NCI-H1930 (cell line): ENCODE results near the gene FAM210A.
A peak's percentile ranks its signal among the peaks of the same experiment; 100 is the strongest.
"Not testable (repeated sequence)": the region's sequence is repeated elsewhere in the genome, so short reads cannot be mapped to it uniquely, and the experiment has no call there.

Source experiments
- DNase-seq, 2 experiments: peaks; one replicate each; lab custom pipeline; 2025; lab: John Stamatoyannopoulos, UW

The FAM210A gene, protein sequence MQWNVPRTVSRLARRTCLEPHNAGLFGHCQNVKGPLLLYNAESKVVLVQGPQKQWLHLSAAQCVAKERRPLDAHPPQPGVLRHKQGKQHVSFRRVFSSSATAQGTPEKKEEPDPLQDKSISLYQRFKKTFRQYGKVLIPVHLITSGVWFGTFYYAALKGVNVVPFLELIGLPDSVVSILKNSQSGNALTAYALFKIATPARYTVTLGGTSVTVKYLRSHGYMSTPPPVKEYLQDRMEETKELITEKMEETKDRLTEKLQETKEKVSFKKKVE

DNA sequence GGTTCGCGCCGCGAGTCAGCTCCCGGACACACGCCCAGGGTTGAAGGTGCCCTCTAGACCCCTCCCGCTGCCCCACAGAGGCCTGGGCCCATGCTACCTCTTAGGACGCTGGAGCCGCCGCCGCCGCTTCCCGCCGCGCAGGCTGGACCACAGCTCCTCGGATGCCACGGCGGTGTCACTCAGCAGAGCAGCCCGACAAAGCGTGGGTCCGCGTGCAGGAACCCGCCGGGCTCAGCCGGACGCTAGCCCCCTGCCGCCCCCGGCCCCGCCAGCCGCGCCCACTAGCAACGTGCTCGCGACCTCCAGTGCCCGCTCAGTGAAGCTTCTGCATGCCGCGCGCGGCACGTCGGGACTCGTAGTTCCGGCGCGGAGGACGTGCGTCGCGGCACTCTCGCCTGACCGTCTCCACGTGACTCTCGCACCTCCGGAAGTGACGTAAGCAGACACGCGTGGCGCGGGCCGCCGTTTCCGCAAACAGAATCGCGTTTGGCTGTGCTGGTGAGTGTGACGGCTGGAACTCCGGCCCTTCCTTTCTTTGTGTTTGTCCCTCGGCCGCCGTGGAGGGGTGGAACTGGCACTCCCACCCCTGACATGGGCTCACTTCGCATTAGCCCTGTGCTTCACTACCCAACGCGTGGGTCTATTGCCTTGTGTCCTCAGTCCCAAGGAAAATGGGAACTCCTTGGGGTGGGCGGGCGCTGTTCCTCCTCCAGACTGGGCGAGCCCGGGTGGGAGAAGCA is at the start of gene FAM210A, which contains the start of gene RNMT:
Gene FAM210A, minus strand, starts transcription at position 327 of the 740 bp plus-strand sequence. CDS start 44,481 bp downstream, outside the sequence.
Gene RNMT, plus strand, starts transcription at position 442 of the 740 bp plus-strand sequence. CDS start 4,845 bp downstream, outside the sequence.
- peak; percentile 84 to 89 for DNase-seq

DNA sequence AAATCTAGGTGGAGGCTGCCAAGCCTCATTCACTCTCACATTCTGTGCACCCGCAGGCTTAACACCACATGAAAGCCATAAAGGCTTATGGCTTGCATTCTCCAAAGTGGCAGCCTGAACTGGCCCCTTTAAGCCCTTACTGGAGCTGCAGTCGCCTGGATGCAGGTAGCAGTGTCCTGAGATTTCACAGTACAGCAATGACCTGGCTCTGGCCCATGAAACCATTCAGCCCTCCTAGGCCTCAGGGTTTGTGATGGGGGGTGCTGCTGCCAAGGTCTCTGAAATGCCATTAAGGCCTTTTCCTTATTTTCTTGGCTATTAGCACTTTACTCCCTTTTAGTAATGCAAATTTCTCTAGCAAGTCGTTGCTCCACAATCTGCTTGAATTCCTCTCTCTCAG is 48.7 kb upstream of the FAM210A start:
- DNase-seq = no peak

DNA sequence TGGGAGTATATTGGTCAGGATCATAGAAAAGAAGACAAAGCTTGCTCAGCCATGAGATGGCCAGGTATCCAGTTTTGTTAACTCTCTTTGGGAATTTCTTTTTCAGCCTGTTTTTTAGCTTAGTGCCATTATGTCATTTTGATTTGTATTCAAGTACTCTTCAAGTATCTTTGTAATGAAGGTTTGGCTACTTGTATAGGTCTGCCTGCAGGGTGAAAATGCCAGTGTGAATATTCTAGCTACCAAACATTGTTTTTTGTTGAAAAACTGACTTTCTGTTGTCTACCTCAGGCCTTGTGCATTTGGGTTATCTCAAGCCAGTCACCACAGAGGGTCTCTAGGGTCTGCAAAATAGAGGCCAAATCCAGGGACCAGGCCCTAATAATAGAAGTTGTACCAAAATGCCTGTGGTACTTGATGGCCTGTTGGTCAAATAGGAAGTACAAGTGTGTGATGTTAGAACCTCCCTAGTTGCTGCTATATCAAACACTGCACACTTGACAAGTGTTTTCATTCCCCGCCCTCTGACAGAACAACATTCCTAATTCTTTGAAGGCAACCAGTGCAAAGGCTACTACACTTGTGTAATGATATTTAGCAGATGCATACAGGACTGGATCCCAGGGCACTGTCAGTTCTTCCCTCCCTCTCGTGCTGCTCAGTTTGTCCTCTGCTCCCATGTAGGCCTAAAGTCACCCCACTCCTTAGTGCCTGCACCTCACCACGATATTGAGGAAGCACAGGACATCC is 36.5 kb upstream of the FAM210A start:
- no peak for DNase-seq

DNA sequence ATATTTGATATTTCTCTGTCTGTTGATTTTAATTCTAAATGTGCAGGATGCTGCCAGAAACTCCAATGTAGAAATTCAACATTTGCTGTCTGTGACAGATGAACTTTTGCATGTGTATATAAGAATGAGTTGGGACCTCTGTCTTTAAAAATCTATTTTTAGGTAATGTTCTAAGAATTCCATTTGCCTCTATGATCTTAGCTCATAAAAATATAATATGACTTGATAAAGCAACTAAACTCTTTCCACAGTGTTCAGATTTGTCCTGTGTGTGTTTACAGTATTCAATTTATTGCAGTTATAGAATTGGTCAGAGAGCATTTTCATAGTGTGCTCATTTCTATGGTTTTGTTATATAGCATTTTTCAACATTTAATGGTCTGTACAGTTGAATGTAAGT is 33.7 kb upstream of the FAM210A start:
- DNase-seq = no peak

DNA sequence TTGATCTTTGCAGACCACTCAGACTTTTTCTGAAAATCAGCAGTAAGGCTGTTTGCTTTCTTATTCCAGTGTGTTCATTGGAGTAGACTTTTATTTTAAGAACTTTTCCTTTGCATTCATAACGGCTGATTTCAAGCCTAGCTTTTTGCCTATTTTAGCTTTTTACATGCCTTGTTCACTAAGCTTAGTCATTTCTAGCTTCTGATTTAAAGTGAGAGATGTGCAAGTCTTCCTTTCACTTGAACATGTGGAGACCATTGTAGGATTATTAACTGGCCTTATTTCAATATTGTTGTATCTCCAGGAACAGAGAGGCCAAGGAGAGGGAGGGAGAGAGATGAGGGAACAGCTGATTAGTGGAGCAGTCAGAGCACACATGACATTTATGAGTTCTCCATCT is 32.3 kb upstream of the FAM210A start:
- DNase-seq = no peak

DNA sequence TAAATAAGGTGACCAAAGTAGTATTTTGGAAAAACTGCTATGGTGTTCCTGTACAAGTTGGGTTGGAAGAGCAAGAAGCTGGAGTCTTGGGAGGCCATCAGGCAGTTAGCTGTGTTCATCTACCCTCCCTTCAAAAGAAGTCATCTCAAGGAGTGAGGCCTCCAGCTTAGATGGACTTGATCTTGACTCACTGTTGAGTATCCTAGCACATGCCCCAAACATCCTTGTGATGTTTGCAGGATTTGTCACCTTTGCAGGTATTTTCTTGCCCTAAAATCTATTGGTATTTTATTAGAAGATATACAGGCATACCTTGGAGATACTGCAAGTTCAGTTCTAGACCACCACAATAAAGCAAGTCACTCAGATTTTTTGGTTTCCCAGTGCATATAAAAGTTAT is 30.3 kb upstream of the FAM210A start:
- no peak for DNase-seq

DNA sequence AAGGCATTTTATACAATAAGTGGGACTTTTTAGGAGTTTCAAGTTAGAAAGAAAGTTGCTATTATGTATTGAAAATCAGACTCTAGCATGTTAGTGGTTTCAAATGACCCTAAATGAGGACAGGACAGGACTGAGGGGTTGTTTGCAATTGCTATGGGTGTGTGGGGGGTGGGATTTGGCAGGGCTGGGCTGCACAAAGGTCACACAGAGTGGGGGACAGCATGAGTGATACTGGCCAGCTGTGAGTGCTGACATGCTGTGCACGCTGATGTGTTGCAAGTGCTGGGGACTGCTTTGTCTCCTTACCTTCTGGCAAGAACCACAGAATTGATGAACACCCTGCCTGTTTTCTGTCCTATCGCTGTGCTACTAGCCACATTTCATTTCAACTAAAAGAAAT is 29.9 kb upstream of the FAM210A start:
- DNase-seq = no peak

DNA sequence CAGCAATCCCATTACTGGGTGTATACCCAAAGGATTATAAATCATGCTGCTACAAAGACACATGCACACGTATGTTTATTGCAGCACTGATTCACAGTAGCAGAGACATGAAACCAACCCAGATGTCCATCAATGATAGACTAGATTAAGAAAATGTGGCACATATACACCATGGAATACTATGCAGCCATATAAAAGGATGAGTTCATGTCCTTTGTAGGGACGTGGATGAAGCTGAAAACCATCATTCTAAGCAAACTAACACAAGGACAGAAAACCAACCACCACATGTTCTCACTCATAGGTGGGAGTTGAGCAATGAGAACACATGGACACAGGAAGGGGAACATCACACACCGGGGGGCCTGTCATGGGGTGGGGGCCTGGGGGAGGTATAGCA is 25.2 kb upstream of the FAM210A start:
- not testable (repeated sequence) for DNase-seq

DNA sequence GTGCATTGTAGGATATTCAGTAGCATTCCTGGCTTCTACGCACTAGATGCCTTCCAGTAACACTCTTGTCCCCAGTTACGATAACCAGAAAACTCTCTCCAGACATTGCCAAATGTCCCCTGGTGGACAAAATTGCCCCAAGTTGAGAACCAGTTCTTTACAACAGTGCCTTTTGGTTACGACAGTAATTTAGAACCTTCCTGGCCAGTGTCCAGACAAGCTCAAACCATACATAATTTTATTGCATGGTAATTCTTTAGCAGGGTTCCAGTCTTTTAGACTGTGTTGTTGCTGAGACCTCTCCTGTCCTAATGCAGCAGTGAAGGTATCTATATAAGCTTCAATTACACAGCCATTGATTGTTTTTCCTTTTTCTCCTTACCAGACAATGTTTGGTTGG is 20.3 kb upstream of the FAM210A start:
- DNase-seq = no peak

DNA sequence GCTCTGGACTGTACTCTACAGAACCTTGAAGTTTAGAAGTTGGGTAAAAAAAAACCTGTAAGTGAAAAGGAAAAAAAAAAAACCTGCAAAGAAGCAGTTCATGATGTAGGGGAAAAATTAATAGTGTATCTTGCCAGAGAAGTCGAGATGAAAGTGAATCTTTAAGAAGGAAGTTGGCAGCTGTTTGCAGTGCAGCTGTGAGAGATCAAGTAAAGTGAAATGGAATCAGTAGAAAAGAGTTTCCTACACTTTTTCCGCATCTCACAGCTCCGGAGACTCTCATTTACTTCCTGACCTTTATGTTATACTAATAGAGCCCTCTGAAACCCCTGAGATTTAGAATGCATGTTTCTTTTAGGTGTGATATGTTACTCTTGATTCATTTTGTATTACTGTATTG is 19.3 kb upstream of the FAM210A start:
- no peak for DNase-seq

DNA sequence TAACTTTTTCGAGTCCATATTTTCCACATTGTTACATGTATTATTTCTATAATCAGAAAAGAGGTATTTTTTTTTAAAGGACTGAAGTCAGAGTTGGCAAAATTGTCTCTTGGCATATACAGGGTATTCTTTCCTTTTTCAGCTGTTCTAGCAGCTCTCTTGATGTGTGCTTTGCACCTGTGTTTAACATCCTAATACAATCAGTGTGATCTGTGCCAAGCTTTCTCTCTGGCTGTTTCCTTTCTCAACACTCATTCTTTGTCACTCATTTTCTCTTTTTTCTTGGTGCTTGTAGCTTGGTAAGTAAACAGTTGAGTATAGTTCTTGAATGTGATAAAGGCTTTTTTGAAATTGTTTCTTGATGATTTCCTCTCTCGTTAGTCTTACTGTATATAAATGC is 9.3 kb upstream of the FAM210A start:
- DNase-seq = no peak

DNA sequence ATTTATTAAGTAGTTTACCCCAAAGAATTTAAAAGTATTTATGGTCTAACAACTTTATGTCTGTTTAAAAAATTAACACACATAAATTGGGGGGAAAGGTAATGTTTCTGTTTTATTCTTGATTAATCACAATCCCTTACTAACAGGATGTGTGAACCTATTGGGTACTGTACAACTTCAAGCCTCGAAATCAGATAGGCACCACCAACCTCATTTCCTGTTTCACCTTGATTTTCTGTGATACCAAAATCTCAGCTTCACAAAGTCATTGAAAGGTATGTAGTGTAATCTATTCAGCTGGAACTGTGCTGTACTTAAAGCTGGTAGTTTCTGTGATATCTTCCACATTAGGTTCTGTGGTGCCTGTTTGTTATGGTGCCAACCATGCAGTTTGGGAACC is 4.1 kb upstream of the FAM210A start:
- DNase-seq = no peak

DNA sequence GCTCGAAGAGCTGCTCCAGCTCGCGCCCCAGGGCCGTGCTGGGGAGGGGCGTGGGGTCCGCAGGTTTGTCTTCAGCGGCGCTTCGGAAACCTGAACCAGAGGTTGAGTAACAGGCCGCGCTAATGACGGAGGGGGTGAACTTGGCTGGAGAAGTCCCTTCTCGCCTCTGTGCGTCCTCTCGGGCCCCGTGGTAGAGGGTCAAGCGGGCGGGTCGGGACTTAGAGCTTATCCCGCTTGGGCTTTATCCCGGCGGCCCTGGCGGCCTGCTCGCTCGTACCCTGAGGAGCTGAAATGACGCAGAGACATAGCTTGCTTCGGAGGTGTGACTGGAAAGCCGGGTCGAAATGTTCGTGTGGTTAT is 594 bp upstream of the FAM210A start:
- no peak for DNase-seq

DNA sequence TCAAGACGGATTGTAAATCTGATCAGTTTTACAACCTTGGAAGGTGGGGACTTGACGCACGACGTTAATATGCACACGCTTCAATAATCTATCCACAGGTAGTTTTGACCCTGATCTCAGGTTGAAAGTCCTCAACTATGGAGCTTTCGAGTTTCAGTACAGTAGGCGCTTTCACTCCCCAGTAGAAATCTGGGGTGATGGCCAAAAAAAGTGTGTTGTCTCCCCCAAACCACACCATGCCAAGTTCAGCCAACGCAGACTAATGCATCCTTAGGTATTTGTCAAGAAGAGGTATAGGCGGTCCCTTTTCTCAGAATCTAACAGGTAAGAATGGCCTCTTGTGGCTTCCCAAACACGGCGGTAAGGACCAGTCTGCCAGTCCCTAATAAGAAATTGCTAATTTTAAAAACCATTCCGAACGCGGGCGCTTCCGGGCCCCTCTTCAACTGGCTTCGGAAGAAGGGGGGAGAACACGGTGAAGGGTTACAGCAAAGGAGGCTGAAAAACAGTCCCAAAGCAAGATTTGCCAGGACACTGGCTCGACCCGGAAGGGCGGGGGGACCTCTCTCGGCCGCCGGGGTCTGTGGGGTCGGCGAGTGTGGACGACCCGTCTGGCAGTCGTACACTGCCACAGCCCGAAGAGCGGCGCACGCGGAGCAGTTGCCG is 659 bp downstream of the FAM210A start:
- no peak for DNase-seq

DNA sequence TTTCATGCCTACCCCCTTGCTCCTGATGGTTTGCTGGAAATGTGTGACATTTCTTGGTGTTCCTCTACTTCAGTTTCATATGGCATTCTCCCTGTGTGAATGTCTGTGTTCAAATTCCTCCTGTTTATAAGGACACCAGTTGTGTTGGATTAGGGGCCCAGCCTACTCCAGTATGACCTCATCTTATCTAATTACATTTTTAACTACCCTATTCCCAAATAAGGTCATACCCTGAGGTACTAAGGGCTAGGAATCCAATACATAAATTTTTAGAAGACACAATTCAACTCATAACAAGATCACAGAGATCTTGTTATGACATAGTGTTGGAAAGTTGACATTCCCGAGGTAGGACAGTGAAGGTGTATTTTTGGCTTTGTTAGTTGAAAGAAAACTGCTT is 5.5 kb downstream of the FAM210A start:
- DNase-seq = no peak

DNA sequence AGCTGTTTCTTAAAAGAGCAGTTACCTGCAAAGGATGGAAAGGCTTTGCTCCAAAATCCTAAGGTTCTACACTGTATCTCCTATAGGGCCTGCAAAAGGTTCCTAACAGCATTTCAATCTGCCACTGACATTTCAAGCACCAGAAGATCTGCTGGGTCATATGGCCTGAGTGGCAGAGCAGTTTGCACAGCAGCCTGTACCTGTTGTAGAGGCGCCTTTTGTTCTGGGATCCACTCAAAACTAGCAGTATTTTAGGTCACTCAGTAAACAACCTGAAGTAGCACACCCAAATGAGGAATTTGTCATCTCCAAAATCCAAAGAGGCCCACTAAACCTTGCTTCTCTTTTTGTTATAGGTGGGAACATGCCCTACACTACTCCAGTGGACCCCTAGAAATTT is 6.2 kb downstream of the FAM210A start:
- no peak for DNase-seq

DNA sequence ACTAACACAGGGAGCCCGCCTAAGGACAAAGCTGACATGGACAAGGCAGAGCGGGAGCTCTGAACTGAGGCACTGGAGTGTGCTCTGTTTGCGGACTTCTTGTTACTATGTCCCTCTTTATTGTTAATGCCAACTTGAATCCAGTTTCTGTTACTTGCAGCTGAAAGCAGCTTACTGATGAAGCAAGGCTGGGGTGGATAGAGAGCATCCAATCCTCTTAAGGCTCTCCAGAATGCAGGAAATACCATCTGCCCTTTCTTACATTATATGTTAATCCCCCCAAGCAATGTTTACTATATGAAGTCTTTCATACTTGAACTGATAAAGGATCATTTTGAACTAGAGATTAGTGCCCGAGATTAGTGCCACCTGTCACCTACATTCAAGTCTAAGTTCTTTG is 9.4 kb downstream of the FAM210A start:
- DNase-seq = no peak

DNA sequence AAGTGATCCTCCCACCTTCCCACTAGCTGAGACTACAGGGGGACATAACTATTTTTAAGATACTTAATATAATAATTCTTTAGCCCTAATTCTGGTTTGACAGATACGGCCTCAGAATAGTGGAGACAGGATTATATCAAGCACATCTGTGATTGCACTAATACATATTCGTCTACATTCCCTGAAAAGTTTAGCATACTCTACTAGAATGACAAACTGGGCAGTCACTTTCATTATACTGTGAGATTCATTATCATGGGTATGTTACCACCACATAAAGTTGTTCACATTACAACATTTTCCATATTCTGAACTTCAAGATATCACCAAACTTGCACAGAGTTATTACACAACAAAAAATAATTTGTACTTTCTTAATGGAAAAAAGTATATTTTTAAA is 11.0 kb downstream of the FAM210A start:
- DNase-seq = no peak

DNA sequence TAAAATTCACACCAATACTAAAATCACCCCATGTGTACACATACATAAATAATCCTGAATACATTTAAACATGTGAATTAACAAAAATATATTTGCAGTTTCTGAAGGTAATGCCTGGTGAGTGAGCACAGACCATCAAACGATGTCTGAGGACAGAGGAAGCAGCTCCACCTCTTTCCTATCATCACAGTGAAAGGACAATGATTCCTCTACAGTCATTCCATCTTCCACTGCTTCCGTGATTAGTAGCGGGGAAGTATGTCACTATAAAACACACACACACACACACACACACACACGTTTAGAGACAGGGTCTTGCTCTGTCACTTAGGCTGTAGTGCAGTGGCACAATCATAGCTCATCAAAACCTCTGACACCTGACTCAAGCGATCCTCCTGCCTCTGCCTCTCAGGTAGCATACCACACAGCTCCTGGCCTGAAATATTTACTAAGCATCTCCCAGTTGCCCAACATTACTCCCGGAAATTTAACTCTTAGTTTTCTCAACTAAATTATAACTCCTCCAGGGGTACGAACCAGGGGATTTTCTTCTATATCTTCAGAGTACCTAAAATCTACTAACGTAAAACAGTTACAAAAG is 12.8 kb downstream of the FAM210A start:
- no peak for DNase-seq

DNA sequence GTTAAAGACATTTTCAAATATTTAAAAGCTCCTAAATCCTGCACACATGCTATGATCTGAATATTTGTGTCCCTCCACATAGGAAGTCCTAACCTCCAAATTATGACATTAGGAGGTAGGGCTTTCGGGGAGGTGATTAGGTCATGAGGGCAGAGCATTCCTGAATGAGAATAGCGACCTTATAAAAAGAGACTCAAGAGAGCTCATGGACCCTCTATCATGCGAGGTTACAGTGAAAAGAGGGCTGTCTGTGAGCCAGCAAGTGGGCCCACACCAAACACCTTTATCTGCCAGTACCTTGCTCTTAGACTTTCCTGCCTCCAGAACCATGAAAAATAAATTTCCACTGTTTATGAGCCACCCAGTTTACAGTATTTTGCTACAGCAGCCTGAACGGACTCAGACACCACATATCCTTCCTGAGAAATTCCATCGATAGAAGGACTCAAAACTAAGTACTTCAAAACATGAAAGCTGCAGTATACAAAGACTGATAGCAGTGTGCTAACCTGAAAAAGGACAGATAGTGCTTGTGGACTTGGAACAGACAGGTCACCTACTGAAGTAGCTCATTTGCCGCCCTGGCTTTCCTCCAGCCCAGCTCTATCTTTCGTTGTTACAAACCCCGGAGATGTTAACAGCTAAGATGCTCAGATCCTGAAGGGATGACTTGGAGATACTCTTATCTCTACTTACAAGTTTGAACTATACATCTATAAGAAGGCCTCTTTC is 13.8 kb downstream of the FAM210A start:
- no peak for DNase-seq

DNA sequence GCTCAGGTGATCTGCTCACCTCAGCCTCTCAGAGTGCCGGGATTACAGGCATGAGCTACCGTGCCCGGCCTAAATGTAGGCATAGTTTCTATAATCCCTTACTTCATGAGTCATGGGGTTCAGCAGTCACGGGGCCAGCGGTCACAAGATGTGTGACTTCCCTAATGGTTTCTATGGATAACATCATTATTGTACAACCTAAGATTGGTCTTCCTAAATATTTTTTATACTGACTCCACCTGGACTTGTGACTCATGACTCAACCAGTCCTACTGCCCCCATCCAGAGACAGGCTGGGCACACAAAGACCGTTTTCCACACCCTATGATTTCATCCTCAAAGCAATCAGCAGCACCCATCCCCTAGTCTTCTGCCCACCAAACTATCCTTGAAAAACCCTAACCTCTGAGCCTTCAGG is 15.9 kb downstream of the FAM210A start:
- no peak for DNase-seq
